ENCODE measurements around the gene TRABD2B. TPM values are rescaled to one million over a fixed set of nuclear protein-coding genes. Genes with fewer than 3 reads are reported as not detected.

Gene TRABD2B
- total and polyA plus RNA-seq, 2 of the 13 experiments (the other 11 are each of a cell fraction or from before 2014, with no cell fraction given): 0.04 TPM; not detected in 1

DNA sequence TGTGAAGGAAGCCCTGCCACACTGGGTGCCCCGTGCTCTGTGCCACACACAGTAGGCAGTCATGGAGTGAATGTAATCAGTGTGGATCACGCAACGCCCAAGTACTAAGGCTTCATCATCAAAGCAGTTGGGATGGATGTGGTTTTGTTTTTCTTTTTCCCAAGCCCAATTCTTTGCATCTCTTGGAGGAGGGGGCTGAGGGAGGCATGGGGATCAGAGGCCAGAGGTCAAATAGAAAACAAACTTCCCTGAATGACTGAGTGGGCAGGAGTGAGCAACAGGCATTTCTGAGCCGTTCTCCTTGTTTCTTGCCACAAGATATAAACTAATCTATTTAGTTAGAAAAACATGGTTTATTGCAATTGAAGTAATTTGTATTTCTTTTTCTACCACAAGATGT is 85.3 kb downstream of the TRABD2B start (continued):
- TF ChIP-seq HDAC2 (CRISPR knock-in tag; IDR thresholded peaks at IDR 0.05) (0 out of 2 replicates have a peak, but pooled peaks have one; percentile 22), KDM1A (CRISPR knock-in tag; IDR thresholded peaks at IDR 0.05) (0 out of 2 replicates have a peak, but pooled peaks have one; percentile 29), PRDM15 (CRISPR knock-in tag; IDR thresholded peaks at IDR 0.05) (no peak), EP300 (IDR thresholded peaks at IDR 0.05; ENCODE audit: low read depth in 2 of 2, low read length in 2 of 2) (0 out of 4 replicates have a peak, but pooled peaks of 1 of the 2 experiments have one; percentile 28), EP300 (CRISPR knock-in tag; IDR thresholded peaks at IDR 0.05; ENCODE audit: borderline replicate concordance) (no peak), SP2 (CRISPR knock-in tag; IDR thresholded peaks at IDR 0.05) (no peak), MYC (CRISPR knock-in tag; IDR thresholded peaks at IDR 0.05; ENCODE audit: borderline replicate concordance) (no peak), SP5 (CRISPR knock-in tag; IDR thresholded peaks at IDR 0.05; ENCODE audit: borderline replicate concordance, low read depth) (no peak), ZFP37 (CRISPR knock-in tag; IDR thresholded peaks at IDR 0.05; ENCODE audit: borderline replicate concordance) (no peak), PHF21A (CRISPR knock-in tag; IDR thresholded peaks at IDR 0.05) (peak; percentile 17; the same call in 1 of the 2 replicates), STAT6 (CRISPR knock-in tag; IDR thresholded peaks at IDR 0.05; ENCODE audit: borderline replicate concordance) (no peak), RARA (CRISPR knock-in tag; IDR thresholded peaks at IDR 0.05) (peak; percentile 50), GFI1 (CRISPR knock-in tag; IDR thresholded peaks at IDR 0.05; ENCODE audit: borderline replicate concordance) (peak; percentile 37; the same call in 1 of the 2 replicates), ZNF777 (CRISPR knock-in tag; IDR thresholded peaks at IDR 0.05) (no peak)
- TF ChIP-seq, protein P1, sequence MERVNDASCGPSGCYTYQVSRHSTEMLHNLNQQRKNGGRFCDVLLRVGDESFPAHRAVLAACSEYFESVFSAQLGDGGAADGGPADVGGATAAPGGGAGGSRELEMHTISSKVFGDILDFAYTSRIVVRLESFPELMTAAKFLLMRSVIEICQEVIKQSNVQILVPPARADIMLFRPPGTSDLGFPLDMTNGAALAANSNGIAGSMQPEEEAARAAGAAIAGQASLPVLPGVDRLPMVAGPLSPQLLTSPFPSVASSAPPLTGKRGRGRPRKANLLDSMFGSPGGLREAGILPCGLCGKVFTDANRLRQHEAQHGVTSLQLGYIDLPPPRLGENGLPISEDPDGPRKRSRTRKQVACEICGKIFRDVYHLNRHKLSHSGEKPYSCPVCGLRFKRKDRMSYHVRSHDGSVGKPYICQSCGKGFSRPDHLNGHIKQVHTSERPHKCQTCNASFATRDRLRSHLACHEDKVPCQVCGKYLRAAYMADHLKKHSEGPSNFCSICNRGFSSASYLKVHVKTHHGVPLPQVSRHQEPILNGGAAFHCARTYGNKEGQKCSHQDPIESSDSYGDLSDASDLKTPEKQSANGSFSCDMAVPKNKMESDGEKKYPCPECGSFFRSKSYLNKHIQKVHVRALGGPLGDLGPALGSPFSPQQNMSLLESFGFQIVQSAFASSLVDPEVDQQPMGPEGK (CRISPR knock-in tag; IDR thresholded peaks at IDR 0.05): peak; percentile 76
